Endodermal cell (in vitro differentiated cells): Measurements from ENCODE around the gene AKTIP. TPM values are rescaled to one million over a fixed set of nuclear protein-coding genes. Genes with fewer than 3 reads are reported as not detected.

Experiments used
- DNase-seq: peaks from one replicate; pipeline ENCODE4 v3.0.0-alpha.2; 2017
- H3K27ac ChIP-seq: 2 replicates; pipeline ENCODE4 v1.5.1; 2013; ENCODE audit warnings: mild to moderate bottlenecking, low read depth, low read length, moderate library complexity
- H3K27me3 ChIP-seq: 2 replicates; pipeline ENCODE4 v1.6.1; 2013; ENCODE audit warnings: mild to moderate bottlenecking, low read length, moderate library complexity; ENCODE audit not compliant: insufficient read depth, control insufficient read depth, poor library complexity, severe bottlenecking
- H3K36me3 ChIP-seq: 2 replicates; pipeline ENCODE4 v1.7.0; 2013; ENCODE audit warnings: mild to moderate bottlenecking, low read length, moderate library complexity; ENCODE audit not compliant: control insufficient read depth, insufficient read depth
- H3K4me1 ChIP-seq: one replicate; pipeline ENCODE4 v1.7.0; 2013; ENCODE audit warnings: low read length; ENCODE audit not compliant: control insufficient read depth, insufficient read depth
- H3K4me3 ChIP-seq: 2 replicates; pipeline ENCODE4 v1.5.1; 2013; ENCODE audit warnings: mild to moderate bottlenecking, low read length, moderate library complexity
- H3K9ac ChIP-seq: 2 replicates; pipeline ENCODE4 v1.6.1; 2013; ENCODE audit warnings: mild to moderate bottlenecking, low read length, moderate library complexity; ENCODE audit not compliant: poor library complexity, severe bottlenecking; ENCODE audit errors: extremely low read depth
- H3K9me3 ChIP-seq: 2 replicates; pipeline ENCODE4 v1.6.1; 2013; ENCODE audit warnings: mild to moderate bottlenecking, low read length, moderate library complexity; ENCODE audit not compliant: control insufficient read depth
- H3K27ac Mint-ChIP-seq: 2 replicates; pipeline ENCODE4 v1.8.0; 2020; ENCODE audit warnings: mixed read lengths
- H3K27me3 Mint-ChIP-seq: 2 replicates; pipeline ENCODE4 v1.8.0; 2021; ENCODE audit warnings: mild to moderate bottlenecking, mixed read lengths; ENCODE audit not compliant: insufficient read depth
- H3K36me3 Mint-ChIP-seq: 2 replicates; pipeline ENCODE4 v1.8.0; 2020; ENCODE audit warnings: low read depth, mixed read lengths
- H3K4me1 Mint-ChIP-seq: 2 replicates; pipeline ENCODE4 v1.8.0; 2020; ENCODE audit warnings: mixed read lengths
- H3K4me3 Mint-ChIP-seq: 2 replicates; pipeline ENCODE4 v1.8.0; 2020; ENCODE audit warnings: mild to moderate bottlenecking, moderate library complexity, mixed read lengths
- H3K9me3 Mint-ChIP-seq: 2 replicates; pipeline ENCODE4 v1.8.0; 2020; ENCODE audit warnings: mild to moderate bottlenecking, mixed read lengths
- CTCF ChIP-seq: fragments of 200-600 bp; sonication (generic); conservative IDR thresholded peaks from 2 replicates; pipeline ENCODE4 v1.5.0; 2021; ENCODE audit warnings: antibody characterized with exemption, mild to moderate bottlenecking
- WGBS, 2 experiments: methylation state at CpG; one replicate each; pipeline versions ENCODE4 v1.1.5 to v1.1.7; 2013; ENCODE audit warnings: missing lambda C conversion rate in 2 of 2, mixed read lengths in 1 of 2; ENCODE audit not compliant: insufficient coverage in 1 of 2, insufficient read length in 1 of 2; 5-methylcytosine and 5-hydroxymethylcytosine counted together
- total RNA-seq, 2 donors: library from RNA; stranded (reverse); fragmentation: NEBNext Ultra II Directional in 1 of 2; extraction: Animal tissue kit (Norgen Biotek cat#: 25700) in 1 of 2; gene quantifications; 2 replicates in 1 of 2; 3 replicates in 1 of 2; pipeline ENCODE4 v1.2.1, GENCODE V29; 2021

AKTIP gene
- total RNA-seq, 2 donors from 2014 or later, result 18.3 to 21.3 TPM

GRCh38 chr16:53537626-53538025, 34.6 kb upstream of the AKTIP start:
- no peak overlapping the region for H3K9ac ChIP-seq
- no peaks in the 10 kb centered on the region for H3K4me1 ChIP-seq
- H3K27ac Mint-ChIP-seq, result no peak overlapping the region
- H3K4me3 ChIP-seq, result no peak overlapping the region
- no peaks in the 10 kb centered on the region for H3K4me1 Mint-ChIP-seq
- no peak overlapping the region for H3K27ac ChIP-seq
- H3K9me3 Mint-ChIP-seq, result peaks cover 20% of the 10 kb centered on the region
- no peaks in the 10 kb centered on the region for H3K27me3 Mint-ChIP-seq
- no peak for TF ChIP-seq CTCF
- DNase-seq, result no peak
- H3K27me3 ChIP-seq, result no peaks in the 10 kb centered on the region
- no peaks in the 10 kb centered on the region for H3K36me3 Mint-ChIP-seq
- 90 to 98% methylated on average over 5 of the region's 5 CpGs for WGBS, 2 experiments
- no peaks in the 10 kb centered on the region for H3K9me3 ChIP-seq
- H3K4me3 Mint-ChIP-seq, result no peak overlapping the region
- no peaks in the 10 kb centered on the region for H3K36me3 ChIP-seq

- Mint-ChIP-seq H3K4me3 (no peak overlapping the region), H3K27ac (no peak overlapping the region), H3K36me3 (no peaks in the 10 kb centered on the region), H3K27me3 (no peaks in the 10 kb centered on the region), H3K4me1 (no peaks in the 10 kb centered on the region), H3K9me3 (peaks cover 12% of the 10 kb centered on the region)
- 85 to 100% methylated on average over 1 to 2 of the region's 2 CpGs for WGBS, 2 experiments
- Histone ChIP-seq H3K4me3 (no peak overlapping the region), H3K9me3 (no peaks in the 10 kb centered on the region), H3K36me3 (no peaks in the 10 kb centered on the region), H3K9ac (no peak overlapping the region), H3K4me1 (no peaks in the 10 kb centered on the region), H3K27ac (no peak overlapping the region), H3K27me3 (no peaks in the 10 kb centered on the region)
- no peak for TF ChIP-seq CTCF
- DNase-seq, result peak; percentile 63
Measured at GRCh38 chr16:53534206-53534605, 31.2 kb upstream of the AKTIP start.

- H3K9me3 Mint-ChIP-seq, result no peaks in the 10 kb centered on the region
- no peaks in the 10 kb centered on the region for H3K36me3 Mint-ChIP-seq
- no peak for DNase-seq
- no peaks in the 10 kb centered on the region for H3K27me3 Mint-ChIP-seq
- H3K4me1 Mint-ChIP-seq, result no peaks in the 10 kb centered on the region
- H3K4me3 Mint-ChIP-seq, result no peak overlapping the region
- no peaks in the 10 kb centered on the region for H3K27me3 ChIP-seq
- H3K9ac ChIP-seq, result no peak overlapping the region
- 83 to 90% methylated on average over 1 of the region's 1 CpG for WGBS, 2 experiments
- no peaks in the 10 kb centered on the region for H3K36me3 ChIP-seq
- no peaks in the 10 kb centered on the region for H3K9me3 ChIP-seq
- no peak overlapping the region for H3K4me3 ChIP-seq
- no peak for TF ChIP-seq CTCF
- H3K27ac ChIP-seq, result no peak overlapping the region
- H3K4me1 ChIP-seq, result no peaks in the 10 kb centered on the region
- H3K27ac Mint-ChIP-seq, result no peak overlapping the region
Measured at GRCh38 chr16:53530741-53531140, 27.7 kb upstream of the AKTIP start.
